ENCODE data around the gene NDUFAB1. TPM values are rescaled to one million over a fixed set of nuclear protein-coding genes. Genes with fewer than 3 reads are reported as not detected.

The NDUFAB1 gene
- total RNA-seq, 1 experiment from 2014 or later = 189 TPM

DNA sequence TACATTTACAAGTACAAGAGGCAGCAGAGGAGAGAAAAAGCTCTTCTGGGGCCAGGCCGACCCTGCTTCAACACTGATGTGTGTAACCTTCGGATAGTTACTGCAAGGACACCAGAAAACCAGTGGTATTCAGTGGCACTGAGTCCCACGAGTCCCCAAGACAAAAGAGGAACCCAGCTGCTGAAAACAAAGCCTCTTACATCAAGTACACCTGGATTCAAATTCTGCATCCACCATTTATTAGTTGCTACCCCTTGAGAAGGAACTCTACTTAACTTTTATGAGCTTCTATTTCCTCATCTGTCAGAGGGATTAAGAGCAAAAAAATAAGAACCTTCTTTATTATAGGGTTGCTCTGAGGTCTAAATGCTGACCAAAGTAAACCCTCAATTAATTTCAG, 41.6 kb downstream of the NDUFAB1 start (continued):
- TF ChIP-seq TEAD1 (CRISPR knock-in tag; IDR thresholded peaks at IDR 0.05) (no peak), ZBTB21 (CRISPR knock-in tag; IDR thresholded peaks at IDR 0.05; ENCODE audit: borderline replicate concordance) (no peak), KAT7 (CRISPR knock-in tag; IDR thresholded peaks at IDR 0.05; ENCODE audit: borderline replicate concordance) (no peak), JUN (CRISPR knock-in tag; IDR thresholded peaks at IDR 0.05) (no peak), CBFB (CRISPR knock-in tag; IDR thresholded peaks at IDR 0.05; ENCODE audit: low read depth) (no peak), ATF6 (CRISPR knock-in tag; IDR thresholded peaks at IDR 0.05) (no peak), MXD4 (CRISPR knock-in tag; IDR thresholded peaks at IDR 0.05; ENCODE audit: borderline replicate concordance) (no peak), NFYB (CRISPR knock-in tag; conservative IDR thresholded peaks at IDR 0.05; ENCODE audit: low read depth) (no peak), ZNF121 (CRISPR knock-in tag; IDR thresholded peaks at IDR 0.05) (no peak), CDX4 (CRISPR knock-in tag; IDR thresholded peaks at IDR 0.05; ENCODE audit: borderline replicate concordance) (no peak), E2F1 (CRISPR knock-in tag; IDR thresholded peaks at IDR 0.05) (no peak), ELF4 (CRISPR knock-in tag; IDR thresholded peaks at IDR 0.05; ENCODE audit: low read depth) (no peak), EMX1 (CRISPR knock-in tag; IDR thresholded peaks at IDR 0.05) (no peak), USF1 (CRISPR knock-in tag; IDR thresholded peaks at IDR 0.05) (no peak), FOXP4 (CRISPR knock-in tag; IDR thresholded peaks at IDR 0.05) (no peak)
- TF ChIP-seq, protein P1, sequence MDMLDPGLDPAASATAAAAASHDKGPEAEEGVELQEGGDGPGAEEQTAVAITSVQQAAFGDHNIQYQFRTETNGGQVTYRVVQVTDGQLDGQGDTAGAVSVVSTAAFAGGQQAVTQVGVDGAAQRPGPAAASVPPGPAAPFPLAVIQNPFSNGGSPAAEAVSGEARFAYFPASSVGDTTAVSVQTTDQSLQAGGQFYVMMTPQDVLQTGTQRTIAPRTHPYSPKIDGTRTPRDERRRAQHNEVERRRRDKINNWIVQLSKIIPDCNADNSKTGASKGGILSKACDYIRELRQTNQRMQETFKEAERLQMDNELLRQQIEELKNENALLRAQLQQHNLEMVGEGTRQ (CRISPR knock-in tag; IDR thresholded peaks at IDR 0.05) = no peak

DNA sequence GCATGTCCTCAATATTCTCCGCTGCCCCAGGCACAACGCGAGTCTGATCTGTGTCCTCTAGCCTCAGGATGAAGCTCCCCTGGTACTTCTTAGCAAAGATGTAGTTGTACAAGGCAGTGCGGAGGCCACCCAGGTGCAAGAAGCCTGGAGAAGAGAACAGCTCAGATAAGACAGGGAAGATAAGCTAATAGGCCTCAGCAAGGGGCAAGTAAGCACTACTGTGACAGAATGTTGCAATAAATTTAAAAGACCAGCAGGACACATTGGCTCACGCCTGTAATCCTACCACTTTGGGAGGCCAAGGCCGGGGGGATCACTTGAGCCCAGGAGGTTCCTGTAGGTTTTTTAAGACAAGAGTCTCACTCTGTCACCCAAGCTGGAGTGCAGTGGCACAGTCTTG, 44.0 kb downstream of the NDUFAB1 start:
- H3K4me1 Mint-ChIP-seq = peaks cover 9% of the 10 kb centered on the region
- H3K4me3 Mint-ChIP-seq = no peak overlapping the region
- H3K36me3 Mint-ChIP-seq = peaks cover 49% of the 10 kb centered on the region
- ATAC-seq (no peak), DNase-seq (ENCODE audit: low spot score) (no peak)
- H3K9me3 Mint-ChIP-seq = no peaks in the 10 kb centered on the region
- ChIA-PET CTCF (no interaction called here), POLR2A (no interaction called here)
- no peaks in the 10 kb centered on the region for H3K27me3 Mint-ChIP-seq (ENCODE audit: low read depth)
- H3K27ac Mint-ChIP-seq = no peak overlapping the region
- no peak for TF ChIP-seq ZNF232 (CRISPR knock-in tag; IDR thresholded peaks at IDR 0.05)
- TF ChIP-seq FOXP4 (CRISPR knock-in tag; IDR thresholded peaks at IDR 0.05) = no peak
- TF ChIP-seq TCF7 (CRISPR knock-in tag; IDR thresholded peaks at IDR 0.05; ENCODE audit: low read depth) = no peak
- TF ChIP-seq, protein P2, sequence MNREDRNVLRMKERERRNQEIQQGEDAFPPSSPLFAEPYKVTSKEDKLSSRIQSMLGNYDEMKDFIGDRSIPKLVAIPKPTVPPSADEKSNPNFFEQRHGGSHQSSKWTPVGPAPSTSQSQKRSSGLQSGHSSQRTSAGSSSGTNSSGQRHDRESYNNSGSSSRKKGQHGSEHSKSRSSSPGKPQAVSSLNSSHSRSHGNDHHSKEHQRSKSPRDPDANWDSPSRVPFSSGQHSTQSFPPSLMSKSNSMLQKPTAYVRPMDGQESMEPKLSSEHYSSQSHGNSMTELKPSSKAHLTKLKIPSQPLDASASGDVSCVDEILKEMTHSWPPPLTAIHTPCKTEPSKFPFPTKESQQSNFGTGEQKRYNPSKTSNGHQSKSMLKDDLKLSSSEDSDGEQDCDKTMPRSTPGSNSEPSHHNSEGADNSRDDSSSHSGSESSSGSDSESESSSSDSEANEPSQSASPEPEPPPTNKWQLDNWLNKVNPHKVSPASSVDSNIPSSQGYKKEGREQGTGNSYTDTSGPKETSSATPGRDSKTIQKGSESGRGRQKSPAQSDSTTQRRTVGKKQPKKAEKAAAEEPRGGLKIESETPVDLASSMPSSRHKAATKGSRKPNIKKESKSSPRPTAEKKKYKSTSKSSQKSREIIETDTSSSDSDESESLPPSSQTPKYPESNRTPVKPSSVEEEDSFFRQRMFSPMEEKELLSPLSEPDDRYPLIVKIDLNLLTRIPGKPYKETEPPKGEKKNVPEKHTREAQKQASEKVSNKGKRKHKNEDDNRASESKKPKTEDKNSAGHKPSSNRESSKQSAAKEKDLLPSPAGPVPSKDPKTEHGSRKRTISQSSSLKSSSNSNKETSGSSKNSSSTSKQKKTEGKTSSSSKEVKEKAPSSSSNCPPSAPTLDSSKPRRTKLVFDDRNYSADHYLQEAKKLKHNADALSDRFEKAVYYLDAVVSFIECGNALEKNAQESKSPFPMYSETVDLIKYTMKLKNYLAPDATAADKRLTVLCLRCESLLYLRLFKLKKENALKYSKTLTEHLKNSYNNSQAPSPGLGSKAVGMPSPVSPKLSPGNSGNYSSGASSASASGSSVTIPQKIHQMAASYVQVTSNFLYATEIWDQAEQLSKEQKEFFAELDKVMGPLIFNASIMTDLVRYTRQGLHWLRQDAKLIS (CRISPR knock-in tag; IDR thresholded peaks at IDR 0.05; ENCODE audit: borderline replicate concordance) = no peak
- TF ChIP-seq ZNF121 (CRISPR knock-in tag; IDR thresholded peaks at IDR 0.05) = no peak
- no peak for TF ChIP-seq CREB1 (CRISPR knock-in tag; IDR thresholded peaks at IDR 0.05)
- TF ChIP-seq NFYB (CRISPR knock-in tag; conservative IDR thresholded peaks at IDR 0.05; ENCODE audit: low read depth) = no peak
- TF ChIP-seq, protein P3, sequence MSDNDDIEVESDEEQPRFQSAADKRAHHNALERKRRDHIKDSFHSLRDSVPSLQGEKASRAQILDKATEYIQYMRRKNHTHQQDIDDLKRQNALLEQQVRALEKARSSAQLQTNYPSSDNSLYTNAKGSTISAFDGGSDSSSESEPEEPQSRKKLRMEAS (CRISPR knock-in tag; IDR thresholded peaks at IDR 0.05) = no peak

Measured in WTC11 (cell line).